Heart right ventricle (tissue), 16 donors: ENCODE results near the gene C16orf87. TPM values are rescaled to one million over a fixed set of nuclear protein-coding genes. Genes with fewer than 3 reads are reported as not detected.

Source experiments
- ATAC-seq, 8 donors: fragments of 200-7000 bp; cut with Tn5 transposase; one replicate each; pipeline ENCODE4 v1.9.1; 2020; ENCODE audit warnings: mild to moderate bottlenecking in 8 of 8, moderate library complexity in 8 of 8, moderate number of reproducible peaks in 1 of 8
- DNase-seq, 2 donors: peaks; one replicate each; pipeline ENCODE4 v3.0.0-alpha.2; 2020
- H3K27ac ChIP-seq, 10 donors: fragments of 200-600 bp; sonication (generic) in 2 of 10; one replicate each; pipeline versions ENCODE4 v1.5.0 to v1.8.0; 2020 to 2022; ENCODE audit warnings: mild to moderate bottlenecking in 3 of 10
- H3K27me3 ChIP-seq, 7 donors: fragments of 200-600 bp; one replicate each; pipeline ENCODE4 v1.8.0; 2021 to 2022; ENCODE audit warnings: mild to moderate bottlenecking in 2 of 7
- H3K36me3 ChIP-seq, 9 donors: fragments of 200-600 bp; sonication (generic) in 1 of 9; one replicate each; pipeline versions ENCODE4 v1.5.0 to v1.8.0; 2020 to 2022; ENCODE audit warnings: mild to moderate bottlenecking in 2 of 9
- H3K4me1 ChIP-seq, 9 donors: fragments of 200-600 bp; sonication (generic) in 1 of 9; one replicate each; pipeline versions ENCODE4 v1.5.0 to v1.8.0; 2020 to 2022; ENCODE audit warnings: mild to moderate bottlenecking in 4 of 9
- H3K4me3 ChIP-seq, 10 donors: fragments of 200-600 bp; sonication (generic) in 2 of 10; one replicate each; pipeline versions ENCODE4 v1.5.0 to v1.8.0; 2020 to 2022; ENCODE audit warnings: mild to moderate bottlenecking in 7 of 10, moderate library complexity in 2 of 10
- H3K9me3 ChIP-seq, 11 donors: fragments of 200-600 bp in 10 of 11; sonication (generic) in 2 of 11; one replicate each; pipeline versions ENCODE4 v1.5.0 to v1.8.0; 2013 to 2022; ENCODE audit warnings: mild to moderate bottlenecking in 2 of 11, control low read depth in 1 of 11, moderate library complexity in 1 of 11
- CTCF ChIP-seq, 9 donors: fragments of 200-600 bp; sonication (generic) in 2 of 9; IDR thresholded peaks; one replicate each; pipeline versions ENCODE4 v1.5.0 to v1.8.0; 2021 to 2022; ENCODE audit warnings: antibody characterized with exemption in 9 of 9, mild to moderate bottlenecking in 5 of 9, moderate library complexity in 1 of 9
- WGBS, 2 donors: extraction: QIAGEN DNeasy Blood & Tissue Kit; methylation state at CpG; one replicate each; pipeline ENCODE4 v1.1.7; 2013; ENCODE audit warnings: inconsistent platforms in 1 of 2; 5-methylcytosine and 5-hydroxymethylcytosine counted together
- intact Hi-C, 10 donors: fragments of 100-400 bp; cut with DNase I; formaldehyde crosslinking; loops; one replicate each; pipeline versions ENCODE4 v1.11.1 to v1.14.2; 2022
- polyA plus RNA-seq, 2 donors: library from polyadenylated mRNA; stranded (reverse); fragments of 200-250 nt; gene quantifications; one replicate each; pipeline ENCODE4 v1.2.3, GENCODE V29; 2013
- total RNA-seq, 10 donors: library from RNA; stranded (reverse); fragmentation: NEBNext Ultra II Directional in 3 of 10; extraction: Animal tissue kit (Norgen Biotek cat#: 25700) in 3 of 10; gene quantifications; one replicate each; pipeline versions ENCODE4 v1.2.1 to v1.2.4, GENCODE V29; 2021 to 2023
- donor health status: Arrhythmogenic right ventricular cardiomyopathy.
- donor health status: ischemic (EF 13 %, LVEDD 7.1; RV severe dilation, severe dysfunction).
- donor health status: healthy with polysubstance abuse.
- donor health status: DM: no; HTN: yes; CAD: no.
- donor health status: DM: no; HTN: no; CAD: no.
- donor health status: ischemic (EF 25% LVEDD 6.9; RV normal size, moderate dysfunction).
- donor health status: ischemic (EF 25% LVEDD 5.7; RV mildly dilated, moderate dysfunction).
- donor health status: healthy.
- donor health status: DM: yes; HTN: yes; CAD: no.
- donor health status: Ischemic cardiomyopathy.
- donor health status: ischemic (EF 35%, LVEDD 5.7; RV mildly dilated, moderate dysfunction).
- donor health status: nonischemic (EF 11% LVEDD 7.7; RV severe dilation, severe dysfunction).
- donor health status: DM: yes; HTN: yes; CAD: no.
- donor health status: PGD.
- donor health status: ischemic (EF 29% LVEDD 5.4; RV normal size, mild dysfunction).
- donor health status: nonischemic (EF 23%, LVEDD 6.1; RV moderate dilation, normal function).

Gene C16orf87
- total and polyA plus RNA-seq, 12 donors: 3.1 to 17.8 (median 12.0) TPM

DNA sequence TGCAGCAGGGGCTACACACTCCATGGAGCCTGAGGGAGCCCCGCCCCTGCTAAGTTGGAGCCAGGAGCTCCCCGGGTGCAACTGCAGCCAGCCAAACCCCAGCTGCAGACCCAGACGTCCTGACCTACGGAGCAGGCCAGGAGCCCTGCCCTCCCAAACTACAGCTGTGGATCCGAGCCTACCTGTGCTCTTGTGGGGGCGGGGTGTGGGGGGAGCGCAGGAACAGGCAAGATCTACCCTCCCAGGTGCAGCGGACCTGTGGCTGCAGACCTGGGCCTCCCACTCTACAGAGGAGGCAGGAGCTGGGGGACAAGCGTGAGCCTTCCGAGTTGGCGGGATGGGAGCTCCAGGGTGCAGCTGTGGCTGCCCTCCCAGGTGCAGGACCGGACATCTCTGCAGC lies 53.2 kb downstream of the C16orf87 start:
- WGBS, 2 donors: 90 to 94% methylated on average over 12 of the region's 12 CpGs
- no peaks in the 10 kb centered on the region for H3K36me3 ChIP-seq
- peaks cover 0 to 3% (median 0%) of the 10 kb centered on the region in 9 donors for H3K4me1 ChIP-seq
- no peak overlapping the region for H3K4me3 ChIP-seq
- ATAC-seq (peak in 2 of 8 donors; percentile 14 to 53), DNase-seq (no peak)
- H3K27me3 ChIP-seq: no peaks in the 10 kb centered on the region
- H3K27ac ChIP-seq: no peak overlapping the region
- intact Hi-C loops: no loop called here
- no peaks in the 10 kb centered on the region for H3K9me3 ChIP-seq
- TF ChIP-seq CTCF (IDR thresholded peaks at IDR 0.05): no peak

DNA sequence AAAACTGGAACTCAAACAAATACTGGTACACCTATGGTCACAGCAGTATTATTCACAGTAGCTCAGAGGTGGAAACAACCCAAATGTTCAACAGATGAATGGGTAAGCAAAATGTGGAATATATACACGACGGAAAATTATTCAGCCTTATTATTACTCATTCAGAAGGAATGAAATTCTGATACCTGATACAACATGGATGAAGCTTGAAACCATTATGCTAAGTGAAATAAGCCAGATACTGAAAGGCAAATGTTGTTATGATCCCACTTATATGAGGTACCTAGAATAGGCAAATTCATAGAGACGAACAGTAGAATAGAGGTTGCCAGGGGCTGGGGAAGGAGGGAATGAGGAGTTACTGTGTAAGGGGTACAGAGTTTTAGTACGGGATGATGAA lies 55.8 kb downstream of the C16orf87 start:
- H3K9me3 ChIP-seq: no peaks in the 10 kb centered on the region

GRCh38 chr16:46774743-46775177 lies 56.2 kb downstream of the C16orf87 start:
- no peak overlapping the region for H3K27ac ChIP-seq
- intact Hi-C loops: no loop called here
- ATAC-seq: no peak
- H3K9me3 ChIP-seq: no peaks in the 10 kb centered on the region
- peaks cover 0 to 12% (median 0%) of the 10 kb centered on the region in 9 donors for H3K4me1 ChIP-seq
- DNase-seq: no peak
- TF ChIP-seq CTCF (IDR thresholded peaks at IDR 0.05): no peak
- H3K4me3 ChIP-seq: no peak overlapping the region
- no peaks in the 10 kb centered on the region for H3K36me3 ChIP-seq
- no peaks in the 10 kb centered on the region for H3K27me3 ChIP-seq
- WGBS, 2 donors: 80 to 86% methylated on average over 3 of the region's 3 CpGs

More for the DNA sequence above, 55.8 kb downstream of the C16orf87 start:
- ATAC-seq: no peak
- WGBS, 2 donors: 90% methylated on average over 4 of the region's 4 CpGs
- Histone ChIP-seq H3K27me3 (no peaks in the 10 kb centered on the region), H3K27ac (no peak overlapping the region), H3K36me3 (no peaks in the 10 kb centered on the region), H3K4me3 (no peak overlapping the region), H3K4me1 (peaks cover 0 to 12% (median 0%) of the 10 kb centered on the region in 9 donors)
- intact Hi-C loops: no loop called here
- no peak for DNase-seq
- TF ChIP-seq CTCF (IDR thresholded peaks at IDR 0.05): no peak

DNA sequence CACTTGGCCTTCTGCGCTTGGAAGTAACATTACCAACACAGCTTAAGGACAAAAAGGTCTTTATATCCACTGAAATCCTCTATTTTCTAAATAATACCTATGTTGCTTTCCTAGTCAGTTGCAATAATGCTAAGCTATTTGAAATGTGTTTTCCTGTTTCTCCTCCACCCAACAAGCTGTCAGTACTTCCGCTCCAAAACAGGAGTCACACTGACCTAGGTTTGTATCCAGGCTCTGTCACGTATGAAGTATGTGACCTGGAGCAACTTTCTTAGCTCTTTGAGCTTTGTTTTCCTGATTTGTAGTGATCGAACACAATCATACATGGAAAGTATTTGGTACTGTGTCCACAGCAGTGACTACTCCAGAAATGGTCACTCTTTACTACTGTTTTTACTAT lies 58.5 kb downstream of the C16orf87 start:
- ATAC-seq (peak in 3 of 8 donors; percentile 18 to 56 (median 33)), DNase-seq (no peak)
- Histone ChIP-seq H3K4me3 (no peak overlapping the region), H3K27me3 (no peaks in the 10 kb centered on the region), H3K4me1 (peaks cover 0 to 12% (median 0%) of the 10 kb centered on the region in 9 donors), H3K9me3 (no peaks in the 10 kb centered on the region), H3K27ac (peak overlapping the region in 2 of 10 donors; percentile 24 to 41), H3K36me3 (no peaks in the 10 kb centered on the region)
- TF ChIP-seq CTCF (IDR thresholded peaks at IDR 0.05): no peak
- intact Hi-C loops: no loop called here
- WGBS, 2 donors: 45 to 56% methylated on average over 4 of the region's 4 CpGs
